Liver (tissue), 9 donors: Measurements from ENCODE around the gene CIPC. TPM values are rescaled to one million over a fixed set of nuclear protein-coding genes. Genes with fewer than 3 reads are reported as not detected.

ENCODE experiments used
- DNase-seq: peaks from one replicate; pipeline ENCODE4 v3.0.0-alpha.2; 2017; ENCODE audit warnings: low spot score
- H3K27ac ChIP-seq, 2 donors: one replicate each; pipeline ENCODE4 v1.7.0; 2013; ENCODE audit warnings: inconsistent platforms in 2 of 2, low read length in 2 of 2, control low read depth in 1 of 2, low read depth in 1 of 2, mild to moderate bottlenecking in 1 of 2
- H3K27me3 ChIP-seq, 4 donors: one replicate each; pipeline versions ENCODE4 v1.6.1 to v1.7.0; 2013; ENCODE audit warnings: low read length in 3 of 4, inconsistent platforms in 1 of 4, mild to moderate bottlenecking in 1 of 4, moderate library complexity in 1 of 4; ENCODE audit not compliant: control insufficient read depth in 4 of 4, insufficient read depth in 4 of 4
- H3K36me3 ChIP-seq, 4 donors: one replicate each; pipeline versions ENCODE4 v1.6.1 to v1.7.0; 2013; ENCODE audit warnings: low read length in 3 of 4, mild to moderate bottlenecking in 3 of 4, low read depth in 1 of 4, moderate library complexity in 1 of 4; ENCODE audit not compliant: control insufficient read depth in 4 of 4, insufficient read depth in 3 of 4
- H3K4me1 ChIP-seq, 4 donors: one replicate each; pipeline versions ENCODE4 v1.6.1 to v1.7.0; 2013; ENCODE audit warnings: low read length in 3 of 4, mild to moderate bottlenecking in 3 of 4, moderate library complexity in 1 of 4; ENCODE audit not compliant: control insufficient read depth in 4 of 4, insufficient read depth in 4 of 4
- H3K4me3 ChIP-seq, 3 donors: one replicate each; pipeline versions ENCODE4 v1.6.1 to v1.7.0; 2013; ENCODE audit warnings: low read length in 3 of 3, control low read depth in 1 of 3, low read depth in 1 of 3, mild to moderate bottlenecking in 1 of 3
- H3K9ac ChIP-seq, 2 donors: one replicate each; pipeline ENCODE4 v1.7.0; 2013; ENCODE audit warnings: low read length in 2 of 2, mild to moderate bottlenecking in 2 of 2, moderate library complexity in 2 of 2, control low read depth in 1 of 2, low read depth in 1 of 2
- H3K9me3 ChIP-seq, 4 donors: one replicate each; pipeline versions ENCODE4 v1.6.1 to v1.7.0; 2013; ENCODE audit warnings: low read length in 3 of 4; ENCODE audit not compliant: control insufficient read depth in 4 of 4
- EGR1 ChIP-seq, 2 donors: IDR thresholded peaks; 2 replicates each; pipeline ENCODE4 v1.6.1; 2016 to 2018; ENCODE audit warnings: antibody characterized with exemption in 2 of 2, low read depth in 2 of 2
- FOXA2 ChIP-seq: IDR thresholded peaks from 2 replicates; pipeline ENCODE4 v1.6.1; 2016; ENCODE audit warnings: antibody characterized with exemption
- GABPA ChIP-seq, 2 donors: IDR thresholded peaks in 1 of 2; conservative IDR thresholded peaks in 1 of 2; 2 replicates each; pipeline ENCODE4 v1.6.1; 2016; ENCODE audit warnings: antibody characterized with exemption in 2 of 2, mild to moderate bottlenecking in 1 of 2, moderate library complexity in 1 of 2
- HNF4A ChIP-seq, 2 donors: conservative IDR thresholded peaks; 2 replicates each; pipeline ENCODE4 v1.6.1; 2016; ENCODE audit warnings: antibody characterized with exemption in 2 of 2, mild to moderate bottlenecking in 2 of 2
- HNF4G ChIP-seq: IDR thresholded peaks from 2 replicates; pipeline ENCODE4 v1.6.1; 2016; ENCODE audit warnings: antibody characterized with exemption
- JUND ChIP-seq, 2 donors: IDR thresholded peaks; 2 replicates each; pipeline ENCODE4 v1.6.1; 2016; ENCODE audit warnings: antibody characterized with exemption in 2 of 2
- NR2F2 ChIP-seq: IDR thresholded peaks from 2 replicates; pipeline ENCODE4 v1.6.1; 2016; ENCODE audit warnings: antibody characterized with exemption
- RAD21 ChIP-seq, 2 donors: IDR thresholded peaks; 2 replicates each; pipeline ENCODE4 v1.6.1; 2016; ENCODE audit warnings: antibody characterized with exemption in 2 of 2, mild to moderate bottlenecking in 2 of 2
- RXRA ChIP-seq, 2 donors: IDR thresholded peaks; 2 replicates each; pipeline ENCODE4 v1.6.1; 2017 to 2018; ENCODE audit warnings: antibody characterized with exemption in 2 of 2, mild to moderate bottlenecking in 1 of 2
- SP1 ChIP-seq: IDR thresholded peaks from 2 replicates; pipeline ENCODE4 v1.6.1; 2018; ENCODE audit warnings: antibody characterized with exemption, mild to moderate bottlenecking
- TAF1 ChIP-seq: conservative IDR thresholded peaks from 2 replicates; pipeline ENCODE4 v1.6.1; 2016; ENCODE audit warnings: antibody characterized with exemption, mild to moderate bottlenecking
- YY1 ChIP-seq: IDR thresholded peaks from 2 replicates; pipeline ENCODE4 v1.6.1; 2016; ENCODE audit warnings: antibody characterized with exemption, mild to moderate bottlenecking
- WGBS: extraction: QIAGEN DNeasy Blood & Tissue Kit; methylation state at CpG from one replicate; pipeline ENCODE4 v1.1.7; 2013; 5-methylcytosine and 5-hydroxymethylcytosine counted together
- polyA plus RNA-seq, 2 donors: library from polyadenylated mRNA; stranded (reverse) in 1 of 2; unstranded in 1 of 2; fragments of 200-250 nt in 1 of 2; fragments of >200 nt in 1 of 2; fragmentation: Nextera tagmentation in 1 of 2; extraction: Ambion mirVana in 1 of 2; gene quantifications; one replicate each; pipeline versions ENCODE4 v1.2.1 to v1.2.3, GENCODE V29; 2013 to 2015
- total RNA-seq, 2 donors: library from RNA; depleted of rRNA; stranded (reverse); fragments of >200 nt; gene quantifications; one replicate each; pipeline ENCODE4 v1.2.3, GENCODE V29; 2014
- TF ChIP-seq, protein P1 (sequence below): fragments of 150-350 bp; IDR thresholded peaks from 2 replicates; pipeline ENCODE4 v1.5.1; 2017; ENCODE audit warnings: improper control_type of control experiment, low read depth, low read length; ENCODE audit not compliant: missing input control
- TF ChIP-seq, protein P2 (sequence below): IDR thresholded peaks from 2 replicates; pipeline ENCODE4 v1.6.1; 2016; ENCODE audit warnings: antibody characterized with exemption
- TF ChIP-seq, protein P3 (sequence below): IDR thresholded peaks from 2 replicates; pipeline ENCODE4 v1.6.1; 2016; ENCODE audit warnings: antibody characterized with exemption
- TF ChIP-seq, protein P4 (sequence below): IDR thresholded peaks from 2 replicates; pipeline ENCODE4 v1.6.1; 2016; ENCODE audit warnings: antibody characterized with exemption
- donor health status: healthy.
- donor health status: healthy.
- donor health status: healthy.
- donor health status: healthy.
- donor health status: healthy.

CIPC gene
- total and polyA plus RNA-seq, 4 donors: 5.2 to 17.8 (median 6.7) TPM

DNA sequence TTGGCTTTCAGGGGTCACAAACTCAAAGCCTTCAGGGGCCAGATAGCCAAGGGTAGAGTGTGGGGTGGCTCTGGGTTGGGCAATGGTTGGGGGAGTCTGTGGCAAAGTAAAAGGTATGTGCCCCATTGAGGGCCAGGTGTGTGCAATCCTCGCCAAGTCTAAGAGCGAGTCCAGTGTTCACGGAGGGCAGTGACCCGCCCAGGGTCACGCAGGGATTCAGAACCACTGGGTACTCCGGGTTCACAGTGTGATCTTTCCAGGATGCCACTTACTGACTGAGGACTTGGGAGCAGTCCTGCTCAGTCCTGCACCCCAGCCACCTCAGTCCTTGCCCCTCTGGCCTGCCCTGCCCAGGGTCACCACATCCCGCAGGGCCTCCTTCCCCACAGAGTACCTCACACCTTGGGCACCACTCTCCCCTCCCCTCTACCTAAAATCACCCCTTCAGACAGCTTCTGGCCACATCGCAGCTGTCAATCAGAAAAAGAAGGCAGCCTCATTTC, 27.8 kb downstream of the CIPC start:
- no peak overlapping the region for H3K4me3 ChIP-seq
- WGBS: 63% methylated on average over 8 of the region's 8 CpGs
- H3K27ac ChIP-seq: no peak overlapping the region
- no peaks in the 10 kb centered on the region for H3K9me3 ChIP-seq
- no peak overlapping the region for H3K9ac ChIP-seq
- no peak for DNase-seq
- peaks cover 3 to 31% (median 19%) of the 10 kb centered on the region in 4 donors for H3K4me1 ChIP-seq
- H3K36me3 ChIP-seq: peaks cover 0 to 4% (median 0%) of the 10 kb centered on the region in 4 donors
- peaks cover 0 to 2% (median 0%) of the 10 kb centered on the region in 4 donors for H3K27me3 ChIP-seq
- TF ChIP-seq HNF4A (conservative IDR thresholded peaks at IDR 0.05): peak in 1 of 2 donors; percentile 55
- peak in 1 of 2 donors; percentile 68 for TF ChIP-seq RXRA (IDR thresholded peaks at IDR 0.05)
- no peak for TF ChIP-seq GABPA (IDR thresholded peaks at IDR 0.05 in 1 of 2, conservative IDR thresholded peaks at IDR 0.05 in 1 of 2)
- no peak for TF ChIP-seq RAD21 (IDR thresholded peaks at IDR 0.05)

DNA sequence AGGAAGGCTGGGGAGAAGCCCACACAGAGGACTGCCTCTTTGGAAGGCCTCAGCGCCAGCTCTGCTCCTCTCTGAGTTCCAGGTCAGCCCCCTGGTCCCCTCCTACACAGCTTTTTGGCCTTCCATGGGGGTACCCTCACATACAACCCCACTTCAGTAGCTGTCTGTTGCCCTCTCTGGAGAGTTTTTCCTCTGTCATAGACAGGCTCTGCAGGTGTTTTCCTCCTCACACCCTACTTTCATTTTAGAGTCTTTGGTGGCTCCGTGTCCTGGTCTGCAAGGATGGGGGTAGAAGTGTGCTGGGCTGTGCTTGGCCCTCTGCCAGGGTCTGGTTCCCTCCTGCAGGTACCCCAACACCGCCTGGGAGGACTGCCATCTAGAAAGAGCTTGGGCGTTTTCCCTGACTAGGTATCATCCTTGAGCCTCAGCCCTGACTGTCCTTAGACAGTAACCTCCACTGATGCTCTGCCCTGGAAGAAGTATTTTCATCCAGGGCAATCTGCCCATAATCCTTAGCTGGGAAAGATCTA, 28.5 kb downstream of the CIPC start:
- H3K4me1 ChIP-seq: peaks cover 3 to 31% (median 19%) of the 10 kb centered on the region in 4 donors
- peaks cover 0 to 2% (median 0%) of the 10 kb centered on the region in 4 donors for H3K27me3 ChIP-seq
- H3K27ac ChIP-seq: no peak overlapping the region
- no peak overlapping the region for H3K9ac ChIP-seq
- H3K36me3 ChIP-seq: no peaks in the 10 kb centered on the region
- DNase-seq: no peak
- 94% methylated on average over 4 of the region's 4 CpGs for whole genome bisulfite sequencing
- H3K4me3 ChIP-seq: no peak overlapping the region
- no peak for TF ChIP-seq TAF1
- TF ChIP-seq FOXA2: no peak
- TF ChIP-seq, protein P1, sequence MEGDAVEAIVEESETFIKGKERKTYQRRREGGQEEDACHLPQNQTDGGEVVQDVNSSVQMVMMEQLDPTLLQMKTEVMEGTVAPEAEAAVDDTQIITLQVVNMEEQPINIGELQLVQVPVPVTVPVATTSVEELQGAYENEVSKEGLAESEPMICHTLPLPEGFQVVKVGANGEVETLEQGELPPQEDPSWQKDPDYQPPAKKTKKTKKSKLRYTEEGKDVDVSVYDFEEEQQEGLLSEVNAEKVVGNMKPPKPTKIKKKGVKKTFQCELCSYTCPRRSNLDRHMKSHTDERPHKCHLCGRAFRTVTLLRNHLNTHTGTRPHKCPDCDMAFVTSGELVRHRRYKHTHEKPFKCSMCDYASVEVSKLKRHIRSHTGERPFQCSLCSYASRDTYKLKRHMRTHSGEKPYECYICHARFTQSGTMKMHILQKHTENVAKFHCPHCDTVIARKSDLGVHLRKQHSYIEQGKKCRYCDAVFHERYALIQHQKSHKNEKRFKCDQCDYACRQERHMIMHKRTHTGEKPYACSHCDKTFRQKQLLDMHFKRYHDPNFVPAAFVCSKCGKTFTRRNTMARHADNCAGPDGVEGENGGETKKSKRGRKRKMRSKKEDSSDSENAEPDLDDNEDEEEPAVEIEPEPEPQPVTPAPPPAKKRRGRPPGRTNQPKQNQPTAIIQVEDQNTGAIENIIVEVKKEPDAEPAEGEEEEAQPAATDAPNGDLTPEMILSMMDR: no peak
- no peak for TF ChIP-seq JUND (IDR thresholded peaks at IDR 0.05)
- H3K9me3 ChIP-seq: no peaks in the 10 kb centered on the region

DNA sequence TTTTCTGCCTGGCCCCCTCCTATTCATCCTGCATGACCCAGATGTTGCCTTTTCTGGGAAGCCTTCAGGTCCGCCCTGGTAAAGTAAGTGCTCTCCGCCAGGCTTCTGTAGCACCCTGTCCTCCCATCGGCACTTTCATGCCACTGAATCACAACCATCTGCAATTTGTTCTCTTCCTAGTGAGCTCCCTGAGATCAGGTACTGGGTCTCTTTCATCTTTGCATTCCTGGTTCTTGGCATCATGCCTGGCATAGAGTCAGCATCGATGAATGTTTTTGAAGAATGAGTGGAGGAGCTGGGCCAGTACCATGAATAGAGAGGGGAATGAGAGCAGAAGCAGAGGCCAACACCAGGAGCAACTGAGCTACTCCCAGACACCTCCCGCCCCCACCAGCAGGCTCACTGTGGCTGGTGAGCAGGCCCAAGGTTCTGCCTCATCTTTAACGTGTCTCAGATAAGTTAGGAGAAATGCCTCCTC, 30.4 kb downstream of the CIPC start:
- H3K36me3 ChIP-seq: no peaks in the 10 kb centered on the region
- H3K27ac ChIP-seq: no peak overlapping the region
- no peak for DNase-seq
- peaks cover 3 to 26% (median 16%) of the 10 kb centered on the region in 4 donors for H3K4me1 ChIP-seq
- 86% methylated on average over 6 of the region's 6 CpGs for WGBS
- peaks cover 0 to 5% (median 1%) of the 10 kb centered on the region in 4 donors for H3K27me3 ChIP-seq
- H3K9me3 ChIP-seq: no peaks in the 10 kb centered on the region
- no peak overlapping the region for H3K9ac ChIP-seq
- no peak overlapping the region for H3K4me3 ChIP-seq
- TF ChIP-seq, protein P2, sequence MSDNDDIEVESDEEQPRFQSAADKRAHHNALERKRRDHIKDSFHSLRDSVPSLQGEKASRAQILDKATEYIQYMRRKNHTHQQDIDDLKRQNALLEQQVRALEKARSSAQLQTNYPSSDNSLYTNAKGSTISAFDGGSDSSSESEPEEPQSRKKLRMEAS: no peak
- TF ChIP-seq, protein P1: no peak
- TF ChIP-seq RAD21 (IDR thresholded peaks at IDR 0.05) (no peak), GABPA (IDR thresholded peaks at IDR 0.05 in 1 of 2, conservative IDR thresholded peaks at IDR 0.05 in 1 of 2) (no peak), RXRA (IDR thresholded peaks at IDR 0.05) (no peak), FOXA2 (no peak), YY1 (no peak), SP1 (no peak), TAF1 (no peak), EGR1 (IDR thresholded peaks at IDR 0.05; ENCODE audit: low read depth in 2 of 2) (no peak), NR2F2 (no peak), JUND (IDR thresholded peaks at IDR 0.05) (no peak), HNF4G (no peak), HNF4A (conservative IDR thresholded peaks at IDR 0.05) (no peak)
- TF ChIP-seq, protein P3, sequence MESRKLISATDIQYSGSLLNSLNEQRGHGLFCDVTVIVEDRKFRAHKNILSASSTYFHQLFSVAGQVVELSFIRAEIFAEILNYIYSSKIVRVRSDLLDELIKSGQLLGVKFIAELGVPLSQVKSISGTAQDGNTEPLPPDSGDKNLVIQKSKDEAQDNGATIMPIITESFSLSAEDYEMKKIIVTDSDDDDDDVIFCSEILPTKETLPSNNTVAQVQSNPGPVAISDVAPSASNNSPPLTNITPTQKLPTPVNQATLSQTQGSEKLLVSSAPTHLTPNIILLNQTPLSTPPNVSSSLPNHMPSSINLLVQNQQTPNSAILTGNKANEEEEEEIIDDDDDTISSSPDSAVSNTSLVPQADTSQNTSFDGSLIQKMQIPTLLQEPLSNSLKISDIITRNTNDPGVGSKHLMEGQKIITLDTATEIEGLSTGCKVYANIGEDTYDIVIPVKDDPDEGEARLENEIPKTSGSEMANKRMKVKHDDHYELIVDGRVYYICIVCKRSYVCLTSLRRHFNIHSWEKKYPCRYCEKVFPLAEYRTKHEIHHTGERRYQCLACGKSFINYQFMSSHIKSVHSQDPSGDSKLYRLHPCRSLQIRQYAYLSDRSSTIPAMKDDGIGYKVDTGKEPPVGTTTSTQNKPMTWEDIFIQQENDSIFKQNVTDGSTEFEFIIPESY: no peak
- TF ChIP-seq, protein P4, sequence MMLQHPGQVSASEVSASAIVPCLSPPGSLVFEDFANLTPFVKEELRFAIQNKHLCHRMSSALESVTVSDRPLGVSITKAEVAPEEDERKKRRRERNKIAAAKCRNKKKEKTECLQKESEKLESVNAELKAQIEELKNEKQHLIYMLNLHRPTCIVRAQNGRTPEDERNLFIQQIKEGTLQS: no peak
